Islet of Langerhans (tissue), 1 donor: ENCODE results near the gene NBR1.
"Not testable (repeated sequence)": the region's sequence is repeated elsewhere in the genome, so short reads cannot be mapped to it uniquely, and the experiment has no call there.

ENCODE experiments used
- FAIRE-seq: peaks from one replicate; lab custom pipeline; 2011; peaks lifted over from hg19 to GRCh38; lab: Jason Lieb, UNC

The NBR1 gene, protein sequence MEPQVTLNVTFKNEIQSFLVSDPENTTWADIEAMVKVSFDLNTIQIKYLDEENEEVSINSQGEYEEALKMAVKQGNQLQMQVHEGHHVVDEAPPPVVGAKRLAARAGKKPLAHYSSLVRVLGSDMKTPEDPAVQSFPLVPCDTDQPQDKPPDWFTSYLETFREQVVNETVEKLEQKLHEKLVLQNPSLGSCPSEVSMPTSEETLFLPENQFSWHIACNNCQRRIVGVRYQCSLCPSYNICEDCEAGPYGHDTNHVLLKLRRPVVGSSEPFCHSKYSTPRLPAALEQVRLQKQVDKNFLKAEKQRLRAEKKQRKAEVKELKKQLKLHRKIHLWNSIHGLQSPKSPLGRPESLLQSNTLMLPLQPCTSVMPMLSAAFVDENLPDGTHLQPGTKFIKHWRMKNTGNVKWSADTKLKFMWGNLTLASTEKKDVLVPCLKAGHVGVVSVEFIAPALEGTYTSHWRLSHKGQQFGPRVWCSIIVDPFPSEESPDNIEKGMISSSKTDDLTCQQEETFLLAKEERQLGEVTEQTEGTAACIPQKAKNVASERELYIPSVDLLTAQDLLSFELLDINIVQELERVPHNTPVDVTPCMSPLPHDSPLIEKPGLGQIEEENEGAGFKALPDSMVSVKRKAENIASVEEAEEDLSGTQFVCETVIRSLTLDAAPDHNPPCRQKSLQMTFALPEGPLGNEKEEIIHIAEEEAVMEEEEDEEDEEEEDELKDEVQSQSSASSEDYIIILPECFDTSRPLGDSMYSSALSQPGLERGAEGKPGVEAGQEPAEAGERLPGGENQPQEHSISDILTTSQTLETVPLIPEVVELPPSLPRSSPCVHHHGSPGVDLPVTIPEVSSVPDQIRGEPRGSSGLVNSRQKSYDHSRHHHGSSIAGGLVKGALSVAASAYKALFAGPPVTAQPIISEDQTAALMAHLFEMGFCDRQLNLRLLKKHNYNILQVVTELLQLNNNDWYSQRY

DNA sequence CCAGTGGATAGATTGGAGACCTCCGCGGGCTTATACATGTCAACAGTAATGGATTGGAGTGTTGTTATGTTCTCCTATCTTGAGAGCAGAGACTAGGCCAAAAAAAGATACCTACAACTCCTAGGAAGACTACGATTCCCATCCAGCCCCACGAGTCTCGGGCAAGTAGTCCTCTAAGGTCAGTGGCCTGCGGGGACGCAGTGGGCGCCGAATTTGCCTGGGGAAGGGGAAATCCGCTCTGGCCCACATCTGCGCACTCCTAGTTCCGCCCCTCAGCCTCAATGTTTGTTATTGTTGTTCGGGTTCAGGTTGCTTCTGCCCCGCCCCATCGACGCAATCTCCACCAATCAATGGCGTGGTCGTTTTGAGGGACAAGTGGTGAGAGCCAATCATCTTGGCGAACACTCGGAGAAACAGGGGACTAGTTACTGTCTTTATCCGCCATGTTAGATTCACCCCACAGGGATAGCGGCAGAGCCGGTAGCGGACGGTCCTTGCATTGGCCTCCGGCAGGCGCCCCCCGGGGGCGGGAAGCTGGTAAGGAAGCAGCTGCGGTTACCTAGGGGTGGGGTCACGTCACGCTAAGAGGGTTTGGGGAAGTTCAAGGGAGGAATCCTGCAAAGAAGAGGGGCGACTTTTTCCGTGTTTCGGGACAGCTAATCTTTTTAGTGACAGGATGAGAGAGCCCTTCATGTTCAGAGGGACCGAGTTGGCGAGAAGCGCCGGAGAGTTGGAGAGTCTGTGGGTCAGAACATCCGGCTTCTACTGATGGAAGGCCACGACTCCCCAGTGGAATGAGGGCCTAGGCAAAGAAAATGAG is at the start of gene NBR1:
TSS of gene NBR1 (plus strand) at position 449 of the 820 bp plus-strand sequence. CDS start 4,586 bp downstream, outside the sequence.
- FAIRE-seq = peak; percentile 5

- FAIRE-seq = peak; percentile 97
These were observed 45.7 kb upstream of the NBR1 start, which contains the start of gene BRCA1 for GRCh38 chr17:43125133-43125966. TSS of gene BRCA1 (minus strand) at chr17:43125364. CDS start at chr17:43124096, 1,268 bp downstream.

DNA sequence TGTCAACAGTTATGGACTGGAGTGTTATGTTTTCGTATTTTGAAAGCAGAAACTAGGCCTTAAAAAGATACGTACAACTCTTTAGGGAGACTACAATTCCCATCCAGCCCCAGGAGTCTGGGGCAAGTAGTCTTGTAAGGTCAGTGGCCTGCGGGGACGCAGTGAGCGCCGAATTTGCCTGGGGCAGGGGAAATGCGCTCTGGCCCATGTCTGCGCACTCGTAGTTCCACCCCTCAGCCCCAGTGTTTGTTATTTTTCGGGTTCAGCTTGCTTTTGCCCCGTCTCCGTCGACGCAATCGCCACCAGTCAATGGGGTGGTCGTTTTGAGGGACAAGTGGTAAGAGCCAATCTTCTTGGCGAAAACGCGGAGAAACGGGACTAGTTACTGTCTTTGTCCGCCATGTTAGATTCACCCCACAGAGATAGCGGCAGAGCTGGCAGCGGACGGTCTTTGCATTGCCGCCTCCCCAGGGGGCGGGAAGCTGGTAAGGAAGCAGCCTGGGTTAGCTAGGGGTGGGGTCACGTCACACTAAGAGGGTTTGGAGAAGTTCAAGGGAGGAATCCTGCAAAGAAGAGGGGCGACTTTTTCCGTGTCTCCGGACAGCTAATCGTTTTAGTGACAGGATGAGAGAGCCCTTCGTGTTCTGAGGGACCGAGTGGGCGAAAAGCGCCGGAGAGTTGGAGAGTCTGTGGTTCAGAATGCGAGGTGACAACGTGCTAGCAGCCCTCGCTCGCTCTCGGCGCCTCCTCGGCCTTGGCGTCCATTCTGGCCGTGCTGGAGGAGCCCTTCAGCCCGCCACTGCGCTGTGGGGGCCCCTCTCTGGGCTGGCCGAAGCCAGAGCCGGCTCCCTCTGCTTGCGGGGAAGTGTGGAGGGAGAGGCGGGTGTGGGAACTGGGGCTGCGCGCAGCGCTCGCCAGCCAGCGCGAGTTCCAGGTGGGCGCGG is 44.8 kb upstream of the NBR1 start:
- no peak for FAIRE-seq

GRCh38 chr17:43126911-43127290 is 44.1 kb upstream of the NBR1 start:
- no peak for FAIRE-seq

GRCh38 chr17:43127333-43127876 is 43.6 kb upstream of the NBR1 start:
- not testable (repeated sequence) for FAIRE-seq

DNA sequence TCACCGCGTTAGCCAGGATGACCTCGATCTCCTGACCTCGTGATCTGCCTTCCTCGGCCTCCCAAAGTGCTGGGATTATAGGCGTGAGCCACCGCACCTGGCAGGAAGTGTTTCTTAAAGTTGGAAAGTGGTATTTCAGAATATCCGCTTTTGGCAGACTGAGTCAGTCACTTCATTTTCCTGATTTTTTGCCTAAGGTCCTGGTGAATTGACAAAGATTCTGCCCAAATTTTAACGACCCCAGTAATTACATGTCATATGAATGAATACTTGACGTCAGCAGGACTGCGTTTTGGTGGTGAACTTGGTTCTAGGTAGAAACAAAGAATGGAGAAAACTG is 41.4 kb upstream of the NBR1 start:
- no peak for FAIRE-seq

GRCh38 chr17:43132117-43132516 is 38.9 kb upstream of the NBR1 start:
- FAIRE-seq = no peak

- not testable (repeated sequence) for FAIRE-seq
These were observed 37.6 kb upstream of the NBR1 start for GRCh38 chr17:43133439-43133838.

DNA sequence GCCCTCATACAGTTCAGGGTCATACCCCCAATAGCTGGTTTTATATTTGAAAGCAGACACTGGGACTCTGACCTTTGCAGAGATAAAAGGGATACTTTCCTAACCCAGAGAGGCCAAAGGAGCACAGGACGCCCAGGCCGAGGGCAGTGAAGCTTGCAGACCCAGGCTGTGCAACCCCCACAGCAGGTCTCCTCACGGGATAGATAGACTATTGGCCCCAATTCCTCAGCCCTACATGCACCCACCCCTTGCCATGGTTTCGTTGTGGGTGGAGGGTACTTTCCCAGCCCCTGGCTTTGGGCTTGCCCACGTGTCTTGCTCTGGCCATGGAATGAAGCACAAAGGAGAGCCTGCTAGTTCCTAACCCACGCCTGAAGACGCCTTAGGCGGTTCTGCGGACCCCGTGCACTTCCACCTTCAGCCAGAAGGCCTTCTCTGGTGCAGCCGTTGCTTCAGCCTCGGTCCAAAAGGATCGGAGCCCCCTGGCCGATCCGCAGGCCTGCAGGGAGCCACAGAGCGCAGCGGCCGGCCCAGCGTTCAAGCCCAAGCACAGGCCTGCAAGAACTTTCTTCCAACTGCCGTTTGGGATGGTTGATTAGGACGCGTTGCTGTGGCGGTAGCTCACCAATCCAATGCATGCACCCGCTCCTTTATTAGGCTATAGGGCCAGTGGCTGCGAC is 36.1 kb upstream of the NBR1 start:
- FAIRE-seq = no peak

DNA sequence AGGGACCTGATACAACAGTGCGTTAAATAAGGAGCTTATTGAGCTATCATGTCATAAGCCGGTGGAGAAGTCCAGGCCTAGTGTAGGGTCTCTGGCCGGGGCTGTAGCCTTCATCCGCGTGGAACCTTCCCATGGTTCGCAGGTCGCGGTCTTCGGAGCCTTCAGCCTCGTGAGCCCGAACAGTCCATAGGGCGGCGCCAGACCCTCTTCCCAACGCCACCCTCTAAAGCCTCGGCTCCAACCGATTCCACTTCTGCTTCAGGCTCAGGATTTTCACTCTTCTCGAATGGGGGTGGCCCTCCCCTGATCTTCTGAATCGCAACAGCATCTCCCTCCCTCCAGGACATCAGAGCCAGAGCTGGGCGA is 35.6 kb upstream of the NBR1 start:
- no peak for FAIRE-seq

DNA sequence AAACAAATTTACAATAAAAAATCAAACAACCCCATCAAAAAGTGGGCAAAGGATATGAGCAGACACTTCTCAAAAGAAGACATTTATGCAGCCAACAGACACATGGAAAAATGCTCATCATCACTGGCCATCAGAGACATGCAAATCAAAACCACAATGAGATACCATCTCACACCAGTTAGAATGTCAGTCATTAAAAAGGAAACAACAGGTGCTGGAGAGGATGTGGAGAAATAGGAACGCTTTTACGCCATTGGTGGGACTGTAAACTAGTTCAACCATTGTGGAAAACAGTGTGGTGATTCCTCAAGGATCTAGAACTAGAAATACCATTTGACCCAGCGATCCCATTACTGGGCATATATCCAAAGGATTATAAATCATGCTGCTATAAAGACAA is 34.4 kb upstream of the NBR1 start:
- not testable (repeated sequence) for FAIRE-seq

DNA sequence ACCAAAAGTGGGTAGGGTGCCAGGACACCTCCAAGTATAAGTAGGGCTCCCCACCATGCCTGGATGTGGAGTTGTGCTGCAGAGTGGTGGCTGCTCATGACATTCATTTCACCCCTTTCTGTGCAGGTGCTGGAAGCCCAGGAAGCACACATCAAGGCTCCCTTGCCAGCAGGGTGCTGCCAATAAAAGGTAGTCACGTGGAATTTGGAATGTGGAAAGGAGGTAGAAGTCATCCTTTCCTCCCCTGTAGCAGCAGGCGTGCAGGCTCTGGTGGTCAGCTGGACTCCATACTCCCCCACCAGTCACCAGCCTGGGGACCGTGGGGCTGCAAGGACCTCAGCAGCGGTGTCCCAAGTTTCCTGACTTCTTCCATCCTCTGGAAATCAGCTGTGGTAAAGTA is 32.5 kb upstream of the NBR1 start:
- FAIRE-seq = not testable (repeated sequence)

DNA sequence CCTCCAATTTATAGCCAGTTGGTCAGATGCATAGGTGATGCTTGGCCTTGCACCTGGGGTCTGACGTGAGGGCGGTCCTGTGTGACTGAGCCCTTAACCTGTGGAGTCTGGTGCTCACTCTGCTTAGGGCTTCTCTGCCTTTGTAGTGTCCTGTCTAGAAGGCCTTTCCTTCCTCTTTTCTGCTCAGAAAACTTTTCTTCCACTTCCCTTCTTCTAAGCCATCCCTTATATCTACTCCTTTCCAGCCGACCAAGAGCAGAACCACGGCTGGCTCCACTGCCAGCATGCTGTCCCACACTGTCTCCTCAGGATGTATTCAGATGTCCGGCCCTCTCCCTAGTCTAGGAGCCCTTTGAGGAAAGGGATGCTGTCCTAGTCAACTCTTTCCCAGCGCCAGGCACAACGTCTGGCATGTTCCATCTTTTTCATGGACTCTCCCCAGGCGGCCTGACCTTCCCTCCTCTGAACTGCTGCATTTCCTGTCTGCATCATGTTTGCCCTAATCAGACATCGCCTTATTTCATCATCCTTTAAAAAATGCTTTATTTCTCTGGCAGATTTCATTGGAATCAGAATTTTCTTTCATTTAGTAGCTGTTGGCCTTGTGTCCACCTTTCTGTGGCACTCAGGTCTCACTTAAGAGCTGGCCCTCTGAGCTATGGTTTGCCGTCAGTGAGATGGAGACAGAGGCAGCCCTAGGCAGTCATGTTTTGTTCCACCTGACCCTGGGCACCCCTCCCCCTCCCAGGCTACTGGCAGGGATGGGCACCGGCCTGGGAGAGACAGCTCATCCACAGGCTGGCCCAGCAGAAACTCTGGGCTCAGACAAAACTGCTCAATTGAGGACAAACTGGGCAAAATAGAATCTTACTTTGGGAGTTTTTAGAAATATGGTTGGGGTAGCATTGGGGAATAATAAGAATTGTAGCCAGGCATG is 30.4 kb upstream of the NBR1 start:
- FAIRE-seq = no peak

DNA sequence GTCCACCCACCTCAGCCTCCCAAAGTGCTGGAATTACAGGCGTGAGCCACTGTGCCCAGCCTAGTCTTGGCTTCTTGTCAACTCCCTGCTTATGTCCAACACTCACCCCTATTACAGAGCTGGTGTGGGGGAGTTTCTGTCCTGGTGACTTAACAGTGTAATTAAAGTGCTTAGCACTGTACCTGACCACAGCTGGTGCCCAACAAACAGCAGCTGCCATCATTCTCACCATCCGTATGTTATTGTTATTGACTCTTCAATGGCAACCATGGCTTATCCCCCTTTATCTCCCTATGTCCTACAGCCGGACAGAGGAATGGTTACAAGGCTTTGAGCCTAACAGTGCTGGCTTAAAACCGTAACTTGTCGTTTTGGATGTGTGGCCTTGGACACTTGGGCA is 28.9 kb upstream of the NBR1 start:
- FAIRE-seq = no peak

DNA sequence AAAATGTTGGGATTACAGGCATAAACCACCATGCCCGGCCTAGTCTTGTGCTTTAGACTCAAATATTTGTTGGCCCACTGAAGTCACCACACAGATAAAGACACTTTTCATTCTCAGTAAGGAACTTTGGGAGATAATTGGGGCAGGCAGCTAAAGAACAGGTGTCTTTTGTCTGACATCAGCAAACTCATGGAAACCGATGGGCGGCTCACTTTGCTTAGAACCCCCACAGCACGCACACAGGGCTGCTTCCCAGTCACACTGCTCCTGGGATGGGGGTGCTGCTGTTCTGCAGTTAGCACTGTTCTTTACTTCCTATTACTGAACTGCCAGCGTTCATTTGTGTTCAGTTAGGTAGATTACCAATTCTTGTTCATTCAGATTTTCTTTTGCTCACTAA is 27.8 kb upstream of the NBR1 start:
- FAIRE-seq = no peak

DNA sequence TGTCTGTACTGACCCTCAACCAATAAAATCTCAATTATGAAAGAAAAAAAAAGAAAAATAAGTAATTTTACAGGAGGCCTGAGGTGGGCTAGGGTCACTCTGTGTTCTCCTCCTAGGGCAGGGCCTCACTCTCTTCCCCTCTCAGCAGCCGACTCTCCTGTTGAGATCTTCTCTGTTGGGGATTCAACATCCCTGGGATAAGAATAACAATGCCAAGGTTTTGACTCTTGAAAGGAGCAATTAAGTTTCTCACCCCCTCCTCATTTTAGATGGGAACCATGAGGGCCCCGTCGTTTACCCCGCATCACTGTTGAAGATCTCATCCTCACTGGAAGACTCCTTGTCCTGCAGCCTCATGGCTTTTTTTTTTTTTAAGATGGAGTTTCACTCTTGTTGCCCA is 24.4 kb upstream of the NBR1 start:
- FAIRE-seq = no peak

GRCh38 chr17:43151880-43152456 is 19.0 kb upstream of the NBR1 start:
- no peak for FAIRE-seq
